Dermis blood vessel endothelial cell (primary cell): ENCODE data around the gene MICA. TPM values are rescaled to one million over a fixed set of nuclear protein-coding genes. Genes with fewer than 3 reads are reported as not detected.
A peak's percentile ranks its signal among the peaks of the same experiment; 100 is the strongest.
"Not testable (repeated sequence)": the region's sequence is repeated elsewhere in the genome, so short reads cannot be mapped to it uniquely, and the experiment has no call there.

Source experiments
- DNase-seq: peaks from one replicate; pipeline ENCODE4 v3.0.0; 2010
- total RNA-seq: library from RNA; depleted of rRNA; stranded (reverse); fragments of >200 nt; gene quantifications from 2 replicates; pipeline ENCODE4 v1.2.3, GENCODE V29; 2014

The MICA gene
- 40.3 and 57.9 TPM in 2 replicates for total RNA-seq

DNA sequence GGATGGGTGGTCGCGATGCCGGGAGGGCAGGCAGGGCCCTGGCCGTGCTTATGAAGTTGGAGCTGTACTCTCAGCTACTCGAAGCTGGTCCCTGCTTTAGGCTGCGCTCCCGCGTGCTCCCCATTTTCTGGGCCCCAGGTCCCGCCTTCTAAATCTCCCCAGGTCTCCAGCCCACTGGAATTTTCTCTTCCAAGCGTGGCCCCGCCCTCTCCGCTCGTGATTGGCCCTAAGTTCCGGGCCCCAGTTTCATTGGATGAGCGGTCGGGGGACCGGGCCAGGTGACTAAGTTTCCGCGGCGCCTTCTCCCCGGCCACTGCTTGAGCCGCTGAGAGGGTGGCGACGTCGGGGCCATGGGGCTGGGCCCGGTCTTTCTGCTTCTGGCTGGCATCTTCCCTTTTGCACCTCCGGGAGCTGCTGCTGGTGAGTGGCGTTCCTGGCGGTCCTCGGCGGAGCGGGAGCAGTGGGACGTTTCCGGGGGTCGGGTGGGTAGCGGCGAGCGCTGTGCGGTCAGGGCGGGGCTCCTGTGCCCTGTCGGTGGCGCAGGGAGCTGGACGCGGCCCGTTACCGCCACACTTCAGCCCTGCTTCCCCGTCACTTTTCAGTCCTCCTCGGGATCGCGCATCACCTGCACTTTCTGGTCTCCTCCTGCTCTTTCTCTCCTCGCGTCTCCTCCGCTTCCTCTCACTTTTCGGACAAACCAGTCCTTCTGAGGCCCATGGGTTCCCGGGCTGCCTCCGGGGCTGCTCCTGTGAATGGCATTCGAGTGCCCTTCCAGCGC lies at the start of gene MICA:
MICA (plus strand) TSS at position 313 of the 778 bp plus-strand sequence; CDS start at position 351, 38 bp downstream.
- peak; percentile 92 for DNase-seq

DNA sequence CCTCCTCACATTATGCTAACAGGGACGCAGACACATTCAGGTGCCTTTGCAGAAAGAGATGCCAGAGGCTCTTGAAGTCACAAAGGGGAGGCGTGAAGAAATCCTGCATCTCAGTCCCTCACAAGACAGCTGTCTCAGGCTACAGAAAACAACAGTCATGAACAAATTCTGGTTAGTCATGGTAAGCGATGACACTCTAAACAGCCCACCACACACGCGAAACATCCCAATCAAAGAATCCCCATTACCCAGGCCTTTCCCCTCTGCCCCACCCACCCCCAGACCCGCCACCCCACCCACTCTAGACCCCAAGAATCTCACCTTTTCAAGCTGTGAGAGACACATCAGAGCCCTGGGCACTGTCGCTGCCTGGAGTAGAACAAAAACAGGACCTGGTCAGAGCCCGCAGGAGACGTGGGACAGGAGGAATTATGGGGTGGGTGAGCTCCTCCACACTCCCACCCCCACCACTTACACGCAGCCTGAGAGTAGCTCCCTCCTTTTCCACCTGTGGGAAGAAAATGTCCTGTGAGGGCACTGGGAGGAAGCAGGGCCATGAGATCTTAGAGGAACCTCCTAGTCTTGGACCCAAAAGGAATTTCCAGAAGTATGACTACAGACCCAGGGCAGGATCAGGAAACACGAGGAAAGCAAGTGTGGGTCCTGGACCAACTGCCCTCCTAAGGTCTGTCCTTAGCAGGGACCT lies 49.1 kb upstream of the MICA start:
- no peak for DNase-seq

GRCh38 chr6:31354864-31355582 lies 48.4 kb upstream of the MICA start:
- no peak for DNase-seq

DNA sequence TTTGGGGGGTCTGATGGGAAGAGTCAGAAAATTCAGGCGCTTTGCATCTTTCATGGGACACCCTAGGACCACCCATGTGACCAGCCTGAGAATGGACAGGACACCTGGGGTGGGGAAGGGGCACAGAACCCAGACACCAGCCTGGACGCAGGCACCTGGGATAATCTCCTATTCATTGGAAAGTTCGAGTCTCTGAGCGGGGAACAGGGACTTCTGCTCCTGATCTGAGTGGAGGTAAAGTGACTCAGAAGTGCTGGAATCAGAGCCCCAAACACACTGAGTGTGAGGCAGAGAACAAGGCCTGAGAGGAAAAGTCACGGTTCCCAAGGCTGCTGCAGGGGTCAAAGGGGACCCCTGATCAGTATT lies 47.8 kb upstream of the MICA start:
- no peak for DNase-seq

DNA sequence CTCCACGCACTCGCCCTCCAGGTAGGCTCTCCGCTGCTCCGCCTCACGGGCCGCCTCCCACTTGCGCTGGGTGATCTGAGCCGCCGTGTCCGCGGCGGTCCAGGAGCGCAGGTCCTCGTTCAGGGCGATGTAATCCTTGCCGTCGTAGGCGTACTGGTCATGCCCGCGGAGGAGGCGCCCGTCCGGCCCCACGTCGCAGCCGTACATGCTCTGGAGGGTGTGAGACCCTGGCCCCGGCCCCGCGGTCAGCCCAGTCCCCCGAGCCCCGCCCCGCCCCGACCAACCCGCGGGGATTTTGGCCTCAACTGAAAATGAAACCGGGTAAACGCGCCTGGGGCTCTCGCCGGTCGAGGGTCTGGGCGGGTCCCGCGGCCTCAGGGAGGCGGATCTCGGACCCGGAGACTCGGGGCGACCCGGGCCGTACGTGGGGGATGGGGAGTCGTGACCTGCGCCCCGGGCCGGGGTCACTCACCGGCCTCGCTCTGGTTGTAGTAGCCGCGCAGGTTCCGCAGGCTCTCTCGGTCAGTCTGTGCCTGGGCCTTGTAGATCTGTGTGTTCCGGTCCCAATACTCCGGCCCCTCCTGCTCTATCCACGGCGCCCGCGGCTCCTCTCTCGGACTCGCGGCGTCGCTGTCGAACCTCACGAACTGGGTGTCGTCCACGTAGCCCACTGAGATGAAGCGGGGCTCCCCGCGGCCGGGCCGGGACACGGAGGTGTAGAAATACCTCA lies 47.0 kb upstream of the MICA start:
- DNase-seq: peak; percentile 36

- DNase-seq: peak; percentile 92
These were observed 46.4 kb upstream of the MICA start, which contains the start of gene HLA-B for GRCh38 chr6:31356946-31357466. TSS of gene HLA-B (minus strand) at chr6:31357179. CDS start at chr6:31357158, 21 bp downstream.

DNA sequence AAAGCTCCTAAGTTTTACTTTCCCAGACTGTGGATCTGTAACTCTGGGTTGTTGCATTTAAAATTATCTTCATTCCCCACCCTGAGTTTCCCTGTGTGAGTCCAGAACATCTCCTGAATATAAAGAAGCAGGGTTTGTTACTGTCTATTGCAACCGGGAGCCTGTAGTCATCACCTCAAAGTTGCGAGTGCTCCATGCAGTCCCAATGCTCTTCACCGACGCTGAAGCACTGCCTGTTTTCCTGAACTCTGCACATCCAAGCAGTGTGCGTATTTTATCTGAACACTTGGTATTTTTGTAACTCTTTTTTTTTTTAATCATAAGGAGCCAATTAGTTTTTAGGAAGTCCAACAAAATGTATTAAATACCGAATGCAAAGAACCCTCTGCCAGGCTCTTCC lies 45.5 kb upstream of the MICA start:
- DNase-seq: no peak

DNA sequence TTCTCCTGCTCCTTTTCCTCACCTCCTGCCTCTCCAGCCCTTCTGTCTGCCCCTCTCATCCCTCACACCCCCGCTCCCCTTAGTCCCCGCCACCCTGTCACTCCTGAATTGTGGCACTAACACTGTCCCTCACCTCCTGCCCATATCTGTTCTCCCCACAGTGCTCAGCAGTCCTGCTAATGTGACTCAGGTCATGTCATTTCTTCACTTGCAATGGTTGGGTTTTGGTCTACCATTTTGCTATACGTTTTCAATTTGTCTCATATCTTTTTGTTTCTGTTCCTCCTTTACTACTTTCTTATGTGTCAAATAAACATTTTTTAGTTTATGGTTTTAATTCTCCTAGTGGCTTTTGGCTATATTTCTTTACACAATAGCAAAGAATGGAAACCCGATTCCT lies 45.1 kb upstream of the MICA start:
- DNase-seq: no peak

DNA sequence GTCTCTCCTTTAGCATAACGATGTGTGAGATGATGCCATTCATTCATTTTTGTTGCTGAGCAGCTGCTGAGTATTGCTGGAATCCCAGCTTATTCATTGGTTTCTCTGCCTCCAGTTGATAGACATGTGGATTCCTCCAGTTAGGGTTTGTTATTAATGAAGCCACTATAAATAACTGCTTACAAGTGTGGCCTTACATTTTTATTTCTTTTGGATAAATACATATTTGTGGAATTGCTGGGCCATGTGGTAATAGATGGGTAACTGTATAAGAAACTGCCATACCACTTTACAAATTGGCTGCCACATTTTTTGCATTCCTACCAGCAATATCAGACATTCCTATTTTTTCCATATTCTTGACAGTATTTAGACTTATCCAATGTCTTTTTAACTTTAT lies 43.8 kb upstream of the MICA start:
- DNase-seq: no peak

- no peak for DNase-seq
These were observed 40.6 kb upstream of the MICA start for GRCh38 chr6:31362751-31363150.

DNA sequence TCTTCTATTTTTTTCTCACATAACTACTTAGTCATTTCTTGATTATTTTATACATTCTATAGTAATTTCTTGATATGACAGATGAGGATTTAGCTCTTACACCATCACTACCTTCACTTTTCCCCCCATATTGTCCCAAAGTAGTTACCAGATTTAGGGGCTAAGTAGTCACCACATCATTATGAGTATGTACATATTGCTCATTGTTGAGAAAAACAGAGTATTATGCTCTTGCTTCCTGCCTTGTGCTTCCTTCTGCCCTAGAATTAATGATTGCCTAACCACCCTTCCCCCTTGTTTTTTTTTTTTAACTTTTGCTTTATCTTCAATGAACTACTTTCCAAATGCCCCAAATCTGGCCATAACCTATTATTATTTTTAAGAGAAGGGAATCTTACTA lies 39.6 kb upstream of the MICA start:
- DNase-seq: no peak

GRCh38 chr6:31365864-31366263 lies 37.5 kb upstream of the MICA start:
- DNase-seq: no peak

- DNase-seq: peak; percentile 94
These were observed 36.5 kb upstream of the MICA start for GRCh38 chr6:31366693-31367470.

DNA sequence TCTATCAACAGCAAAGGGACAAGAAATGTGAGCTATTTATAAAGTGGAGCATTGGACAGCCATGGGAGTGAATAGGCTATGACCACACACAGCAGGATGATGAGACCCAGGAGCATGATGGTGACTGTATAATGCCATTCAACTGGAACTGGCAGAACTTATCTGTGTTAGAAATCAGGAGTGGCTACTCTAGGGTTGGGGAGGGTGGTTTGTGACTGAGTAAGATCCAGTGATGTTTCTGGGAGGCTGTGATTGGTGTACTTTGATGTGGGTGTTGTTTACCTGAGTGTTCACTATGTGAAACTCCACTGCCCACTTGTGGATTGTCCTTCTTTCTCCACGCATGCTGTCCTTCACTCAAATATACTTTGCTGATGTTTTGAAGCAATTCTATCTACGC lies 34.9 kb upstream of the MICA start:
- DNase-seq: no peak

DNA sequence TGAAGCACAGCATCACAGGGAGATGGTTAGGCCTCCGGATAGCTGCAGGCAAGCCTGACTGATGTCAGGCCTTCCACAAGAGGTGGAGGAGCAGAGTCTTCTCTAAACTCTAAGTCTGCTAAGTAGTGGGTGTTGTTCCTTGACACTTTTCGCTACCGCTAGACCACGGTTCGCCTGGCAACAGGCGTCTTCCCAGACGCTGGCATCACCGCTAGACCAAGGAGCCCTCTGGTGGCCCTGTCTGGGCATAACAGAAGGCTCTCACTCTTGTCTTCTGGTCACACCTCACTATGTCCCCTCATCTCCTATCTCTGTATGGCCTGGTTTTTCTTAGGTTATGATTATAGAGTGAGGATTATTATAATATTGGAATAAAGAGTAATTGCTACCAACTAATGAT lies 29.3 kb upstream of the MICA start:
- not testable (repeated sequence) for DNase-seq

- no peak for DNase-seq
These were observed 27.7 kb upstream of the MICA start for GRCh38 chr6:31375699-31376098.

DNA sequence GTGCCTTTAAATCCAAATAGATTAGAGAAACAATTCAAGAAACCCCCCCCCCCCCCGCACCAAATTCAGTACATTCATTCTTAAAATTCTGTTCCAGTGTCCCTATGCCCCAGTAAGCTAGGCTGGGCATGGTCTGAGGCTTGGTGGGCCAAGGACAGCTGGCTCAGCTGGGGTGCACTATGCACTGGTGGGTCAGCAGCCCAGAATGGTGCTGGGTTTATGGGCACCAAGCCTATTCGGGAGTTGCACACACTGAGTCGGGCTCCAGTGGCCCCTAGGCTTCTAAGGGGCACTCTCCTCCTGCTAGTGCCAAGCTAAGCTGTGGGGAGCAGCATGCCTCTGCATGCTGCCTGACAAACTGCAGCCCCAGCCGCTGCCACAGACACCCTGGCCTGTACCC lies 26.4 kb upstream of the MICA start:
- DNase-seq: no peak

DNA sequence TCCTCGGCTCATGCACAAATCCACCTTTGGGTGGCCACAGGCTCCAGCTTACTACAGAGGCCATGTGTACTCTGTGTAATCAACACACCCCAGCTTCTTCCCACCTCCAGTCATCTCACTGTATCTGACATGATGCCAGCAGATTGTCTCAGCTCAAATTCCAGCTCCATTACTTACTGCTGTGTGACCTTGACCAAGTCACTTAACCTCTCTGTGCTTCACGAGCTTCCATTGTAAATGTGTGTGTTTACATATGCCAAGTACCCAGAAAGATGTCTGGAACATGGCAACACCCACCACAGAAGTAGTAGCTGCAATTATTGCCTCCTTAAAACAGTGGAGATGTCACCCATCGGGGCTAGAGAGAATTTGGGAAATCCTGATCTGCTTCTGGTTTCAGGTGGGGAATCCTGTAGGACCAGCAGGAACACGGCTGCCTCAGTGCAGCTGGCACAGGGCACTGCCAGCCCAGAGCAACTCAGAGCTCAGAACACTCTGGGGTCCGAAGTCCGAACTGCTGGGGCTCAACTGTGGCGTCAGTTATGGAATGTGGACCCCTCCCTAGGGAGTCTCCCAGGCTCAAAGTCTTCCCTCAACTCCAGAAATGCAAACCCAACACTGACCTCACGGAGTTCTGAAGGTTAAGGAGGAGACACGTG lies 25.2 kb upstream of the MICA start:
- no peak for DNase-seq

DNA sequence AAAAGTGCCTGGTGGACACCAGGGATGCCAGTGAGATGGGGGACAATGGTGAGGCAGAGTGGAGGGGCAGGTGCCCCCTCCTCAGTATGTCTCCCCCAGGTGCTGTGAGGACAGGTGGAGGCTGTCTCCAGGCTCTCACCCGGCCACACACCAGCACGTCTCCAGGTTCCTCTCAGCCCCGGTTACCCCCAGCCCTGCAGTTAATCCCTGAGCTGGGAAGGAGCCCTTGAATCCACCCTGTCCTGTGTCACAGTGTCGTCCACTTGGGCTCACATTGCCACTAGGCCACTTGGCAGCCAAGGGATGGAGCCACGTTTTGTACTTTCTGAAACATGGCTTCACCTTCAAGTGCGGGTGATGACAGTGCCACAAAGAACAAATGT lies 24.7 kb upstream of the MICA start:
- DNase-seq: no peak

DNA sequence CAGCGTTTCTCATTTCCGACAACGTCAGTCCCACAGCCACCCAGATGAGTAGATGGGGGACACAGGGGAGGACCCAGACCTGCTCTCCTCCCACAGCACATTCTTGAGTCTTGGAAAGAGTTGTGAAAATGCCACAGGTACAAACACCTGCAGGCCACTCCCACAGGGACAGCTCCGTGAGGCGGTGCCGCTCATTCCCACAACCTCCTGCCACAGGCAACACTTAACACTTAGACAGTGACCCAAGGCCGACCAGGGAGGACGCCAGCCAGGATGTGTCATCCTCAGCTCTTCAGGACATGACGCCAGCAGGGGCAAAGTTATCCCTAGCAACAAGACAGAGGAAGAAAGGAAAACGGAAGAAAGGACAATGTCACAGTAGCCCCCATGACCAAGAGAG lies 23.5 kb upstream of the MICA start:
- DNase-seq: no peak

- no peak for DNase-seq
These were observed 21.7 kb upstream of the MICA start for GRCh38 chr6:31381666-31382065.
